Psoas muscle (tissue), 8 donors: ENCODE data around the gene PPT2. TPM values are rescaled to one million over a fixed set of nuclear protein-coding genes. Genes with fewer than 3 reads are reported as not detected.
"Not testable (repeated sequence)": the region's sequence is repeated elsewhere in the genome, so short reads cannot be mapped to it uniquely, and the experiment has no call there.

ENCODE experiments used
- ATAC-seq, 4 donors: fragments of 200-7000 bp; cut with Tn5 transposase; one replicate each; pipeline ENCODE4 v1.9.1; 2020; ENCODE audit warnings: moderate library complexity in 3 of 4, mild to moderate bottlenecking in 2 of 4
- DNase-seq, 2 donors: peaks; one replicate each; pipeline ENCODE4 v3.0.0-alpha.2; 2020
- H3K27ac ChIP-seq: fragments of 200-600 bp; one replicate; pipeline ENCODE4 v1.8.0; 2022
- H3K27me3 ChIP-seq, 3 donors: fragments of 200-600 bp in 1 of 3; one replicate each; pipeline versions ENCODE4 v1.6.1 to v1.8.0; 2013 to 2022; ENCODE audit warnings: low read length in 2 of 3, mild to moderate bottlenecking in 2 of 3, moderate library complexity in 1 of 3; ENCODE audit not compliant: insufficient read depth in 3 of 3
- H3K36me3 ChIP-seq, 2 donors: fragments of 200-600 bp in 1 of 2; one replicate each; pipeline versions ENCODE4 v1.6.1 to v1.8.0; 2013 to 2022; ENCODE audit warnings: low read depth in 1 of 2, mild to moderate bottlenecking in 1 of 2, moderate library complexity in 1 of 2; ENCODE audit not compliant: insufficient read depth in 1 of 2
- H3K4me1 ChIP-seq: fragments of 200-600 bp; one replicate; pipeline ENCODE4 v1.8.0; 2022
- H3K4me3 ChIP-seq: fragments of 200-600 bp; one replicate; pipeline ENCODE4 v1.8.0; 2022; ENCODE audit warnings: mild to moderate bottlenecking
- H3K9me3 ChIP-seq: fragments of 200-600 bp; one replicate; pipeline ENCODE4 v1.8.0; 2022
- CTCF ChIP-seq: fragments of 200-600 bp; IDR thresholded peaks from one replicate; pipeline ENCODE4 v1.8.0; 2022; ENCODE audit warnings: antibody characterized with exemption
- WGBS, 3 donors: extraction: QIAGEN DNeasy Blood & Tissue Kit; methylation state at CpG; one replicate each; pipeline versions ENCODE4 v1.1.6 to v1.1.7; 2013; 5-methylcytosine and 5-hydroxymethylcytosine counted together
- intact Hi-C, 2 donors: fragments of 100-400 bp; cut with DNase I; formaldehyde crosslinking; loops; one replicate each; pipeline versions ENCODE4 v1.11.0 to v1.14.2; 2022
- polyA plus RNA-seq, 3 donors: library from polyadenylated mRNA; stranded (reverse); fragments of 200-250 nt; gene quantifications; one replicate each; pipeline ENCODE4 v1.2.3, GENCODE V29; 2013
- total RNA-seq, 4 donors: library from RNA; stranded (reverse); fragmentation: NEBNext Ultra II Directional in 2 of 4; extraction: Animal tissue kit (Norgen Biotek cat#: 25700) in 2 of 4; gene quantifications; one replicate each; pipeline versions ENCODE4 v1.2.1 to v1.2.4, GENCODE V29; 2021 to 2023
- donor health status: healthy with polysubstance abuse.
- donor health status: DM: no; HTN: no; CAD: no; lungs with moderate emphysema.
- donor health status: Bipolar disorder and iron deficiency.
- donor health status: healthy.
- donor health status: DM: yes; HTN: yes; CAD: no.
- donor health status: DM: no; HTN: no; CAD: no.
- donor health status: DM: no; HTN: no; CAD: no.
- donor health status: DM: yes; HTN: yes; CAD: no.

Gene PPT2
- total and polyA plus RNA-seq, 7 donors, result 11.3 to 28.3 (median 14.8) TPM

- 68 to 75% (median 69%) methylated on average over 12 of the region's 12 CpGs for WGBS, 3 donors
- Histone ChIP-seq H3K9me3 (no peaks in the 10 kb centered on the region), H3K27me3 (no peaks in the 10 kb centered on the region), H3K36me3 (peaks cover 0 to 34% of the 10 kb centered on the region in 2 donors), H3K4me3 (no peak overlapping the region), H3K27ac (peak overlapping the region; percentile 76), H3K4me1 (peaks cover 25% of the 10 kb centered on the region)
- DNase-seq (no peak), ATAC-seq (no peak)
- no peak for TF ChIP-seq CTCF
- intact Hi-C loops, result no loop called here
Observed at GRCh38 chr6:32187009-32187709, 33.2 kb downstream of the PPT2 start.

GRCh38 chr6:32187725-32188380 is 33.9 kb downstream of the PPT2 start:
- ATAC-seq, result not testable (repeated sequence)

GRCh38 chr6:32188381-32189068 is 34.6 kb downstream of the PPT2 start:
- DNase-seq (no peak), ATAC-seq (no peak)
- H3K27me3 ChIP-seq, result no peaks in the 10 kb centered on the region
- H3K9me3 ChIP-seq, result no peaks in the 10 kb centered on the region
- no peak for TF ChIP-seq CTCF
- intact Hi-C loops, result no loop called here
- 17 to 28% (median 23%) methylated on average over 8 to 12 of the region's 13 CpGs for WGBS, 3 donors
- H3K4me3 ChIP-seq, result peak overlapping the region; percentile 77
- H3K36me3 ChIP-seq, result peaks cover 0 to 23% of the 10 kb centered on the region in 2 donors
- H3K27ac ChIP-seq, result peak overlapping the region; percentile 91
- H3K4me1 ChIP-seq, result peaks cover 18% of the 10 kb centered on the region

More at GRCh38 chr6:32187725-32188380, 33.9 kb downstream of the PPT2 start:
- WGBS, 3 donors, result 56 to 67% (median 61%) methylated on average over 16 to 18 of the region's 18 CpGs
- DNase-seq, H3K27me3 ChIP-seq, H3K9me3 ChIP-seq, intact Hi-C loops: not testable (repeated sequence)
- Histone ChIP-seq H3K4me1 (peaks cover 18% of the 10 kb centered on the region), H3K4me3 (peak overlapping the region; percentile 77), H3K36me3 (peaks cover 0 to 30% of the 10 kb centered on the region in 2 donors), H3K27ac (peak overlapping the region; percentile 91)

- Histone ChIP-seq H3K4me1 (peaks cover 18% of the 10 kb centered on the region), H3K36me3 (peaks cover 0 to 21% of the 10 kb centered on the region in 2 donors), H3K27ac (peak overlapping the region; percentile 91), H3K9me3 (no peaks in the 10 kb centered on the region), H3K27me3 (no peaks in the 10 kb centered on the region), H3K4me3 (peak overlapping the region; percentile 77)
- peak in 1 of 4 donors; percentile 0 for ATAC-seq
- DNase-seq, result no peak
- TF ChIP-seq CTCF, result no peak
- intact Hi-C loops, result no loop called here
- 1 to 7% (median 5%) methylated on average over 9 to 10 of the region's 10 CpGs for WGBS, 3 donors
Observed at GRCh38 chr6:32189069-32189741, 35.3 kb downstream of the PPT2 start.
